HepG2 (cell line): ENCODE results near the gene GLRX5. TPM values are rescaled to one million over a fixed set of nuclear protein-coding genes. Genes with fewer than 3 reads are reported as not detected.

Experiments used
- BRD4 ChIP-seq: sonication (generic); formaldehyde crosslinking; IDR thresholded peaks from 2 replicates; pipeline ENCODE4 v1.4.0; 2020; ENCODE audit warnings: missing genetic modification reagents
- GATA4 ChIP-seq: sonication (generic); IDR thresholded peaks from 2 replicates; pipeline ENCODE4 v1.6.1; 2016; ENCODE audit warnings: antibody characterized with exemption, low read depth, borderline replicate concordance
- HOXD1 ChIP-seq: sonication (generic); formaldehyde crosslinking; IDR thresholded peaks from 2 replicates; pipeline ENCODE4 v1.5.0; 2020; ENCODE audit warnings: missing genetic modification reagents
- MIER2 ChIP-seq: IDR thresholded peaks from 2 replicates; pipeline ENCODE4 v1.6.1; 2016; ENCODE audit warnings: missing biosample characterization, missing genetic modification reagents
- MXI1 ChIP-seq: IDR thresholded peaks from 3 replicates; pipeline ENCODE4 v1.6.1; 2012; ENCODE audit warnings: low read depth, low read length, inconsistent platforms, borderline replicate concordance
- REPIN1 ChIP-seq: sonication (generic); formaldehyde crosslinking; IDR thresholded peaks from 2 replicates; pipeline ENCODE4 v1.8.0; 2022; ENCODE audit warnings: missing genetic modification reagents, low read depth, mild to moderate bottlenecking, borderline replicate concordance
- ZBTB21 ChIP-seq: sonication (generic); formaldehyde crosslinking; IDR thresholded peaks from 2 replicates; pipeline ENCODE4 v1.4.0; 2020; ENCODE audit warnings: missing genetic modification reagents
- ZNF124 ChIP-seq: sonication (generic); formaldehyde crosslinking; IDR thresholded peaks from 2 replicates; pipeline ENCODE4 v1.4.0; 2020; ENCODE audit warnings: missing genetic modification reagents
- ZNF205 ChIP-seq: IDR thresholded peaks from 2 replicates; pipeline ENCODE4 v1.6.1; 2018; ENCODE audit warnings: missing biosample characterization, missing genetic modification reagents
- ZNF335 ChIP-seq: sonication (generic); formaldehyde crosslinking; IDR thresholded peaks from 2 replicates; pipeline ENCODE4 v1.4.0; 2020; ENCODE audit warnings: missing genetic modification reagents
- ZNF430 ChIP-seq: sonication (generic); formaldehyde crosslinking; IDR thresholded peaks from 2 replicates; pipeline ENCODE4 v1.9.0; 2021; ENCODE audit warnings: mild to moderate bottlenecking, missing genetic modification reagents
- ZNF431 ChIP-seq: sonication (generic); formaldehyde crosslinking; IDR thresholded peaks from 2 replicates; pipeline ENCODE4 v1.9.0; 2022; ENCODE audit warnings: missing genetic modification reagents, low read depth, mild to moderate bottlenecking, borderline replicate concordance
- polyA plus RNA-seq, 8 experiments: library from polyadenylated mRNA; depleted of rRNA in 3 of 8; stranded (reverse) in 7 of 8; unstranded in 1 of 8; fragments of >200 nt; fragmentation: Illumina TruSeq in 4 of 8; extraction: Trizol in 4 of 8; gene quantifications; 2 replicates each; pipeline versions ENCODE4 v1.2.1 to v1.2.3, GENCODE V29; 2011 to 2016; ENCODE audit warnings: low read depth in 4 of 8, missing spikeins in 1 of 8, mixed read lengths in 1 of 8; ENCODE audit not compliant: insufficient read depth in 1 of 8
- total RNA-seq, 5 experiments: library from RNA; depleted of rRNA; stranded (reverse); fragments of >200 nt; fragmentation: Illumina TruSeq; extraction: Trizol; gene quantifications; 2 replicates each; pipeline ENCODE4 v1.2.3, GENCODE V29; 2016; ENCODE audit warnings: low read depth in 1 of 5
- TF ChIP-seq, protein P1 (sequence below), 2 experiments: sonication (generic) in 1 of 2; formaldehyde crosslinking in 1 of 2; IDR thresholded peaks; 2 replicates each; pipeline versions ENCODE4 v1.6.1 to v1.9.0; 2014 to 2022; ENCODE audit warnings: antibody characterized with exemption in 1 of 2, borderline replicate concordance in 1 of 2, inconsistent platforms in 1 of 2, low read depth in 1 of 2, missing genetic modification reagents in 1 of 2
- TF ChIP-seq, protein P2 (sequence below): sonication (generic); formaldehyde crosslinking; IDR thresholded peaks from 2 replicates; pipeline ENCODE4 v1.5.0; 2020; ENCODE audit warnings: missing genetic modification reagents
- TF ChIP-seq, protein P3 (sequence below): sonication (generic); formaldehyde crosslinking; IDR thresholded peaks from 2 replicates; pipeline ENCODE4 v1.4.0; 2020; ENCODE audit warnings: mild to moderate bottlenecking, missing genetic modification reagents
- TF ChIP-seq, protein P4 (sequence below): sonication (generic); formaldehyde crosslinking; IDR thresholded peaks from 2 replicates; pipeline ENCODE4 v1.5.1; 2020; ENCODE audit warnings: mild to moderate bottlenecking, missing genetic modification reagents

The GLRX5 gene
- total and polyA plus RNA-seq, 2 of the 13 experiments (the other 11 are each of a cell fraction or from before 2014, with no cell fraction given): 122 to 146 TPM

- peak; percentile 67; the same call in 1 of the 2 replicates for TF ChIP-seq ZNF335 (CRISPR knock-in tag)
- TF ChIP-seq, protein P1, sequence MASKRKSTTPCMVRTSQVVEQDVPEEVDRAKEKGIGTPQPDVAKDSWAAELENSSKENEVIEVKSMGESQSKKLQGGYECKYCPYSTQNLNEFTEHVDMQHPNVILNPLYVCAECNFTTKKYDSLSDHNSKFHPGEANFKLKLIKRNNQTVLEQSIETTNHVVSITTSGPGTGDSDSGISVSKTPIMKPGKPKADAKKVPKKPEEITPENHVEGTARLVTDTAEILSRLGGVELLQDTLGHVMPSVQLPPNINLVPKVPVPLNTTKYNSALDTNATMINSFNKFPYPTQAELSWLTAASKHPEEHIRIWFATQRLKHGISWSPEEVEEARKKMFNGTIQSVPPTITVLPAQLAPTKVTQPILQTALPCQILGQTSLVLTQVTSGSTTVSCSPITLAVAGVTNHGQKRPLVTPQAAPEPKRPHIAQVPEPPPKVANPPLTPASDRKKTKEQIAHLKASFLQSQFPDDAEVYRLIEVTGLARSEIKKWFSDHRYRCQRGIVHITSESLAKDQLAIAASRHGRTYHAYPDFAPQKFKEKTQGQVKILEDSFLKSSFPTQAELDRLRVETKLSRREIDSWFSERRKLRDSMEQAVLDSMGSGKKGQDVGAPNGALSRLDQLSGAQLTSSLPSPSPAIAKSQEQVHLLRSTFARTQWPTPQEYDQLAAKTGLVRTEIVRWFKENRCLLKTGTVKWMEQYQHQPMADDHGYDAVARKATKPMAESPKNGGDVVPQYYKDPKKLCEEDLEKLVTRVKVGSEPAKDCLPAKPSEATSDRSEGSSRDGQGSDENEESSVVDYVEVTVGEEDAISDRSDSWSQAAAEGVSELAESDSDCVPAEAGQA (IDR thresholded peaks at IDR 0.05; ENCODE audit: low read depth): no peak
- TF ChIP-seq, protein P1 (CRISPR knock-in tag; IDR thresholded peaks at IDR 0.05; ENCODE audit: borderline replicate concordance): no peak
- peak; percentile 98 for TF ChIP-seq ZNF124 (CRISPR knock-in tag)
- peak; percentile 85 for TF ChIP-seq ZNF431 (CRISPR knock-in tag)
- peak; percentile 57; the same call in 1 of the 2 replicates for TF ChIP-seq ZBTB21 (CRISPR knock-in tag)
- TF ChIP-seq, protein P2, sequence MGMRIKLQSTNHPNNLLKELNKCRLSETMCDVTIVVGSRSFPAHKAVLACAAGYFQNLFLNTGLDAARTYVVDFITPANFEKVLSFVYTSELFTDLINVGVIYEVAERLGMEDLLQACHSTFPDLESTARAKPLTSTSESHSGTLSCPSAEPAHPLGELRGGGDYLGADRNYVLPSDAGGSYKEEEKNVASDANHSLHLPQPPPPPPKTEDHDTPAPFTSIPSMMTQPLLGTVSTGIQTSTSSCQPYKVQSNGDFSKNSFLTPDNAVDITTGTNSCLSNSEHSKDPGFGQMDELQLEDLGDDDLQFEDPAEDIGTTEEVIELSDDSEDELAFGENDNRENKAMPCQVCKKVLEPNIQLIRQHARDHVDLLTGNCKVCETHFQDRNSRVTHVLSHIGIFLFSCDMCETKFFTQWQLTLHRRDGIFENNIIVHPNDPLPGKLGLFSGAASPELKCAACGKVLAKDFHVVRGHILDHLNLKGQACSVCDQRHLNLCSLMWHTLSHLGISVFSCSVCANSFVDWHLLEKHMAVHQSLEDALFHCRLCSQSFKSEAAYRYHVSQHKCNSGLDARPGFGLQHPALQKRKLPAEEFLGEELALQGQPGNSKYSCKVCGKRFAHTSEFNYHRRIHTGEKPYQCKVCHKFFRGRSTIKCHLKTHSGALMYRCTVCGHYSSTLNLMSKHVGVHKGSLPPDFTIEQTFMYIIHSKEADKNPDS (CRISPR knock-in tag): peak; percentile 70; the same call in 1 of the 2 replicates
- peak; percentile 91; the same call in 1 of the 2 replicates for TF ChIP-seq ZNF205
- TF ChIP-seq, protein P3, sequence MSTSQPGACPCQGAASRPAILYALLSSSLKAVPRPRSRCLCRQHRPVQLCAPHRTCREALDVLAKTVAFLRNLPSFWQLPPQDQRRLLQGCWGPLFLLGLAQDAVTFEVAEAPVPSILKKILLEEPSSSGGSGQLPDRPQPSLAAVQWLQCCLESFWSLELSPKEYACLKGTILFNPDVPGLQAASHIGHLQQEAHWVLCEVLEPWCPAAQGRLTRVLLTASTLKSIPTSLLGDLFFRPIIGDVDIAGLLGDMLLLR (CRISPR knock-in tag): 0 out of 2 replicates have a peak, but pooled peaks have one; percentile 19
- peak; percentile 67; the same call in 1 of the 2 replicates for TF ChIP-seq HOXD1
- TF ChIP-seq BRD4 (CRISPR knock-in tag): peak; percentile 63
- TF ChIP-seq GATA4: peak; percentile 70; the same call in 1 of the 2 replicates
- TF ChIP-seq REPIN1 (CRISPR knock-in tag): 0 out of 2 replicates have a peak, but pooled peaks have one; percentile 62
- peak; percentile 66; the same call in 1 of the 2 replicates for TF ChIP-seq ZNF430 (CRISPR knock-in tag)
- peak; percentile 82; the same call in 1 of the 2 replicates for TF ChIP-seq MIER2 (CRISPR knock-in tag)
- TF ChIP-seq MXI1: peak; percentile 26; the same call in 1 of the 3 replicates
- TF ChIP-seq, protein P4, sequence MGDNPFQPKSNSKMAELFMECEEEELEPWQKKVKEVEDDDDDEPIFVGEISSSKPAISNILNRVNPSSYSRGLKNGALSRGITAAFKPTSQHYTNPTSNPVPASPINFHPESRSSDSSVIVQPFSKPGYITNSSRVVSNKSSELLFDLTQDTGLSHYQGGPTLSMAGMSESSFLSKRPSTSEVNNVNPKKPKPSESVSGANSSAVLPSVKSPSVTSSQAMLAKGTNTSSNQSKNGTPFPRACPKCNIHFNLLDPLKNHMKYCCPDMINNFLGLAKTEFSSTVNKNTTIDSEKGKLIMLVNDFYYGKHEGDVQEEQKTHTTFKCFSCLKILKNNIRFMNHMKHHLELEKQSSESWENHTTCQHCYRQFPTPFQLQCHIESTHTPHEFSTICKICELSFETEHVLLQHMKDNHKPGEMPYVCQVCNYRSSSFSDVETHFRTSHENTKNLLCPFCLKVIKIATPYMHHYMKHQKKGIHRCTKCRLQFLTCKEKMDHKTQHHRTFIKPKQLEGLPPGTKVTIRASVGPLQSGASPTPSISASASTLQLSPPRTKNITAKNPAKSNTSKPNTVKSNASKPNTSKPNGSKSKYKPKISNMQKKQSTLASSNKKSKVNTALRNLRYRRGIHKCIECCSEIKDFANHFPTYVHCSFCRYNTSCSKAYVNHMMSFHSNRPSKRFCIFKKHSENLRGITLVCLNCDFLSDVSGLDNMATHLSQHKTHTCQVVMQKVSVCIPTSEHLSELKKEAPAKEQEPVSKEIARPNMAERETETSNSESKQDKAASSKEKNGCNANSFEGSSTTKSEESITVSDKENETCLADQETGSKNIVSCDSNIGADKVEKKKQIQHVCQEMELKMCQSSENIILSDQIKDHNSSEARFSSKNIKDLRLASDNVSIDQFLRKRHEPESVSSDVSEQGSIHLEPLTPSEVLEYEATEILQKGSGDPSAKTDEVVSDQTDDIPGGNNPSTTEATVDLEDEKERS (CRISPR knock-in tag): no peak
These were observed 9.9 kb upstream of the GLRX5 start (continued) for GRCh38 chr14:95524706-95525512.
